Measurements from ENCODE around the gene SCUBE2.
"Not testable (repeated sequence)": the region's sequence is repeated elsewhere in the genome, so short reads cannot be mapped to it uniquely, and the experiment has no call there.

Gene SCUBE2

GRCh38 chr11:9046481-9046880 is 44.9 kb downstream of the SCUBE2 start:
- no peak for DNase-seq (ENCODE audit: low read depth, low spot score)

GRCh38 chr11:9042488-9042887 is 48.9 kb downstream of the SCUBE2 start:
- no peak for DNase-seq (ENCODE audit: low read depth, low spot score)

GRCh38 chr11:9041747-9042146 is 49.7 kb downstream of the SCUBE2 start:
- no peak for DNase-seq (ENCODE audit: low read depth, low spot score)

- DNase-seq (ENCODE audit: low read depth, low spot score), result no peak
Observed at GRCh38 chr11:9040410-9040809, 51.0 kb downstream of the SCUBE2 start.

GRCh38 chr11:9039863-9040262 is 51.5 kb downstream of the SCUBE2 start:
- DNase-seq (ENCODE audit: low read depth, low spot score), result no peak

GRCh38 chr11:9039198-9039597 is 52.2 kb downstream of the SCUBE2 start:
- no peak for DNase-seq (ENCODE audit: low read depth, low spot score)

- DNase-seq (ENCODE audit: low read depth, low spot score), result no peak
Observed at GRCh38 chr11:9038541-9038940, 52.9 kb downstream of the SCUBE2 start.

GRCh38 chr11:9037963-9038362 is 53.4 kb downstream of the SCUBE2 start:
- DNase-seq (ENCODE audit: low read depth, low spot score), result no peak

- DNase-seq (ENCODE audit: low read depth, low spot score), result no peak
Observed at GRCh38 chr11:9037046-9037780, 54.2 kb downstream of the SCUBE2 start.

GRCh38 chr11:9030601-9031000 is 60.8 kb downstream of the SCUBE2 start:
- no peak for DNase-seq (ENCODE audit: low read depth, low spot score)

GRCh38 chr11:9029422-9029821 is 62.0 kb downstream of the SCUBE2 start:
- no peak for DNase-seq (ENCODE audit: low read depth, low spot score)

GRCh38 chr11:9028581-9028980 is 62.8 kb downstream of the SCUBE2 start:
- no peak for DNase-seq (ENCODE audit: low read depth, low spot score)

- no peak for DNase-seq (ENCODE audit: low read depth, low spot score)
Observed at GRCh38 chr11:9025101-9025850, 66.1 kb downstream of the SCUBE2 start.

GRCh38 chr11:9022961-9023680 is 68.3 kb downstream of the SCUBE2 start:
- no peak for DNase-seq (ENCODE audit: low read depth, low spot score)

GRCh38 chr11:9020916-9021315 is 70.5 kb downstream of the SCUBE2 start:
- DNase-seq (ENCODE audit: low read depth, low spot score), result no peak

- no peak for DNase-seq (ENCODE audit: low read depth, low spot score)
Observed at GRCh38 chr11:9019861-9020260, 71.5 kb downstream of the SCUBE2 start.

- no peak for DNase-seq (ENCODE audit: low read depth, low spot score)
Observed at GRCh38 chr11:9017773-9018172, 73.6 kb downstream of the SCUBE2 start.

- DNase-seq (ENCODE audit: low read depth, low spot score), result no peak
Observed at GRCh38 chr11:9016916-9017642, 74.3 kb downstream of the SCUBE2 start.

GRCh38 chr11:9015677-9016076 is 75.7 kb downstream of the SCUBE2 start:
- no peak for DNase-seq (ENCODE audit: low read depth, low spot score)

- DNase-seq (ENCODE audit: low read depth, low spot score), result no peak
Observed at GRCh38 chr11:9014826-9015225, 76.6 kb downstream of the SCUBE2 start.

- no peak for DNase-seq (ENCODE audit: low read depth, low spot score)
Observed at GRCh38 chr11:9013373-9013772, 78.0 kb downstream of the SCUBE2 start.

- not testable (repeated sequence) for DNase-seq (ENCODE audit: low read depth, low spot score)
Observed at GRCh38 chr11:9009538-9009937, 81.9 kb downstream of the SCUBE2 start.

Measured in activated naive CD8-positive, alpha-beta T cell treated with anti-CD3 and anti-CD28 coated beads, Interleukin-2, amount 50 U/mL, for 16 hours (primary cell).